Embryonic facial prominence (tissue), 1 donor: Measurements from ENCODE around the gene PHF2.
"Not testable (repeated sequence)": the region's sequence is repeated elsewhere in the genome, so short reads cannot be mapped to it uniquely, and the experiment has no call there.

Experiments used
- DNase-seq: peaks from one replicate; pipeline ENCODE4 v3.0.0-alpha.2; 2016; ENCODE audit errors: extremely low spot score

The PHF2 gene

GRCh38 chr9:93665637-93666438, 89.5 kb downstream of the PHF2 start:
- DNase-seq: no peak

DNA sequence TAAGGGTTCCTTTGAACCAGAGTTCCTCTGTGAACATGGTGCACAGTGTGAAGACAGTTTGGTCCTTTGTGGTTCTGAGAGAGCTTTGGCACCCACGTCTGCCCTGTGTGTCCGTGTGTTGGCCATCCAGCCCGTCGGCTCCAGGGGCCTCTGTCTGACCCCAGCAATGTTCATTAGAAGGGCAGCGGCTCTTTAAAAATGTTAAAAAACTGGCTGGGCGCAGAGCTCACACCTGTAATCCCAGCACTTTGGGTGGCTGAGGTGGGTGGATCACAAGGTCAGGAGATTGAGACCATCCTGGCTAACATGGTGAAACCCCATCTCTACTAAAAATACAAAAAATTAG, 90.0 kb downstream of the PHF2 start:
- DNase-seq: not testable (repeated sequence)

GRCh38 chr9:93667006-93667405, 90.6 kb downstream of the PHF2 start:
- DNase-seq: no peak

DNA sequence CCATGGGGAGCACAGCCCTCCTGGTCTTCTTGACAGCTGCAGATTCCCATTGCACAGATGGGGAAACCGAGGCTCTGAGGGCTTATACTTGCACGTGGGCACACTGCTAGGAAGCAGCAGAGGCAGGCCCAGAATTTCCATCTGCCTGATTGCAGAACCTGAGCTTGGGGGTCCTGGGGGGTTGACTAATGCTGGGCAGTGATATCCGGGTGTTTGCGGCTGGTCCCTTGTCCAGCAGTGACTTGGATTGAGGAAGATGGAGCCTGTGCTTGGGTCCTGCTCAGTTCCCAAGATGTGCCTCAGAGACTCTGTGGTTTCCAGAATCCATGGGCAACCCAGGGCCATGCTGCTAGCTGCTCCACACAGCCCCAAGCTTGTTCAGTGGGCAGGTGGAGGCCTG, 91.2 kb downstream of the PHF2 start:
- DNase-seq: no peak

GRCh38 chr9:93668261-93668871, 92.0 kb downstream of the PHF2 start:
- DNase-seq: no peak

DNA sequence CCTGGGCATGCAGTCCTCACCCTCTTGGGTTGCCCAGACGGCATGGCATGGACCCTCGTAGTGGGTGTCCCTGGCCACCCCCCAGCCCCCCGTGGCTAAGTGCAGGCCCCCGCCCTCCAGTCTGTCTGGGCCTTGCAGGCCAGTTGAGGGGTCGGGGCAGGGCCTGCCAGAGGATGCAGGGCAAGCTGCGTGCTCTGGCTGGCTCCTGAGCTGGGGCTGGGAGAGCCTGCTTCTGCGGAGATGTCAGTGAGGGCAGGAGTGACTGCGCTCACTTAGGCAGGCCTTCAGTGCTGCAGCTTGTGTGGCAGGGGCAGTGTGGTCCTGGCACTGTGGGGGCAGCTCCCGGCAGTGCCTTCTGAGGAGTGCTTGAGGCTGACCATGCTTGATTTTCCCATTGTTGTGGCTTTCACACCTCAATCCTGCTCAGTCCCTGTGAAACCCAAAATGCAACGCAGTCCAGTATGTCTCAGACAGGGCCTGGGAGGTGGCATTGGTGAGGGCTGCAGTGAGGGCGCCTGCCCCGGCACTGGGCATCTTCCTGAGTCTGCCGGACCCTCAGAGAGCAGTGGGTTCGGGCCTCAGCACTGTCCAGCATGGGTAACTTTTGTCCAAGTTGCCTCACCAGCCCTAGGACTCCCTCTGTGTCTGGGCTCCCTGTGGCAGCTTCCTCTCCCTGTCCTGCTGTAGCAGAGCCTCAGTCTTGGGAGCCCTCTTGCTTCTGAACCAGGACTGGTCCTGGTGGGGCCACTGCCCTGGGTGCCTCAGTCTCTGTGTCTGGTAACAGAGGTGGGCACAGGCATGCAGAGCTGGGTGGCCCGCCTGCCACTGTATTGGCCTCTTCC, 93.0 kb downstream of the PHF2 start:
- no peak for DNase-seq

DNA sequence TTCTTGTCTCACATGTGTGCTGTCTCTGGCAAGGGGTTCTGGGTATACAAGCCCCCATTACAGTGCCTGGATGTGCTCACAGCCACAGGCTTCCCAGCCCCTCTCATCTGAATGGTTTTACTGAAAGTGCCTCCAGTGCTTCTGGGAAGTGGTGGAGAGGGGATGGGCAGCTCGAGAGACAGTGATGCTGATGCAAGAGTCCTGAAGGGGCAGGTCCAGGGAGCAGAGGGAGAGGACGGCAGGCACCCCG, 93.5 kb downstream of the PHF2 start:
- no peak for DNase-seq

GRCh38 chr9:93670208-93671019, 94.0 kb downstream of the PHF2 start:
- no peak for DNase-seq

- DNase-seq: no peak
These were observed 94.6 kb downstream of the PHF2 start for GRCh38 chr9:93671020-93671338.

GRCh38 chr9:93672330-93673020, 96.1 kb downstream of the PHF2 start:
- DNase-seq: not testable (repeated sequence)

DNA sequence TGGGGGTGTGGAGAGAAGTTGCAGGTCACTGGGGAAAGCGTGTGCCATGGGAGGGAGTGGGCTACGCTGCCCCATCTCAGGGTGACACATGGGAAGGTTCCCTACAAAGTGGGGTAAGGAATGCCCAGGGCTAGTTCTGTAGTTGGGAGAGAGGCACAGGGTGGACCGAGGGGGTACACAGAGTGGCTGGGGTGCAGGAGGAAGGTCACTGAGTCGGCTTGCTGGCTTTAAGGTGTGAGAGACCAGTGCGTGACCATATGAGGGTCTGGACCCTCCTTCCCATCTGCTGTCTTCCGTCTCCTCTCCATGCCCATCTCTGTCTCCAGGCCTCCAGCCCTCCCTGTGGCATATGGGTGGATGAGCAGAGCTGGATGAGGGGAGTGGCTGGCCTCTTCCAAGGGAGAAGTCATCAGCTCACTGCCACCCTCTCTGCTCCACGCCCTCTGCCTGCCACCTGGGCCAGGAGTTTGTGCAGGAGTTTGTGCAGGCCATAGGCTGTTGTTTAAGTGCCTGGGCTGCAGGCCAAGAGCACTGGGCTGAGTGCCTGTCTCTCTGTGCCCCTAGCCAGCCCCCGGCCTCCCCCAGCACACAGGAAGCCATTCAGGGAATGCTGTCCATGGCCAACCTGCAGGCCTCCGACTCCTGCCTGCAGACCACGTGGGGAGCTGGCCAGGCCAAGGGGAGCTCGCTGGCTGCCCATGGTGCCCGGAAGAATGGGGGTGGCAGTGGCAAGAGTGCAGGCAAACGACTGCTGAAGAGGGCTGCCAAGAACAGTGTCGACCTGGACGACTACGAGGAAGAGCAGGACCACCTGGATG, 96.8 kb downstream of the PHF2 start:
- DNase-seq: no peak

GRCh38 chr9:93673839-93674334, 97.5 kb downstream of the PHF2 start:
- no peak for DNase-seq

DNA sequence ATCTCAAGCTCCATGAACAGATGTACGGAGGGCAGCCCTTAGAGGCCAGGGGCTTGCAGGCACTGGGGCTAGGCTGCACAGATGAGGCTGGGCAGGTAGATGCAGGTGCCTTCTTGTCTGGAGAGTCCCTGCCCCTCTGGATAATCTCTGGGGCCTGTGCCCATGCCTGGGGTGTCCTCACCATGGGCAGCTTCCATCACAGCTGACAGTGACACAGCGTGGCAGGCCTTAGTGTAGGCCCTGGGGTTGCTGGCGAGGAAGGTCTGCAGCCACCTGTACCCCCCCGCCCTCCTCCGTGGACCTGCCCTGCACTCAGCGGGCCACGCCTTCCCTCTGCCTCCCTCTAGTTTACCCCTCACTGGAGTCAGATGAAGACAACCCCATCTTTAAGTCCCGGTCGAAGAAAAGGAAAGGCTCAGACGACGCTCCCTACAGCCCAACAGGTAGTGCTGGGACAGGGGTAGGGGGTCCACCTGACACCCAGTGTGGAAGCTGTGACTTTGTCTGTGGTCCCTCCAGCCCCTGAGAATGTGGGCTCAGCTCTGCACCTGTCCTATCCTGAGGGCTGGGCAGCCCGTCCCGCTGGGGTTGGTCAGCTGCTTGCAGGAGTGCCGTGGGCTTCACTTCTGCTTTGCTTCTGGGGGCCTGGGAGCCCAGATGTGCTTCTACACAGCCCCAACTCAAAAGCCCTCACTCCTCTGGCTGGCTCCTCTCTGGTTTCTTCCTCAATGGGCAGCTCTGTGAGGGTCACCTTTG, 98.4 kb downstream of the PHF2 start:
- DNase-seq: no peak

DNA sequence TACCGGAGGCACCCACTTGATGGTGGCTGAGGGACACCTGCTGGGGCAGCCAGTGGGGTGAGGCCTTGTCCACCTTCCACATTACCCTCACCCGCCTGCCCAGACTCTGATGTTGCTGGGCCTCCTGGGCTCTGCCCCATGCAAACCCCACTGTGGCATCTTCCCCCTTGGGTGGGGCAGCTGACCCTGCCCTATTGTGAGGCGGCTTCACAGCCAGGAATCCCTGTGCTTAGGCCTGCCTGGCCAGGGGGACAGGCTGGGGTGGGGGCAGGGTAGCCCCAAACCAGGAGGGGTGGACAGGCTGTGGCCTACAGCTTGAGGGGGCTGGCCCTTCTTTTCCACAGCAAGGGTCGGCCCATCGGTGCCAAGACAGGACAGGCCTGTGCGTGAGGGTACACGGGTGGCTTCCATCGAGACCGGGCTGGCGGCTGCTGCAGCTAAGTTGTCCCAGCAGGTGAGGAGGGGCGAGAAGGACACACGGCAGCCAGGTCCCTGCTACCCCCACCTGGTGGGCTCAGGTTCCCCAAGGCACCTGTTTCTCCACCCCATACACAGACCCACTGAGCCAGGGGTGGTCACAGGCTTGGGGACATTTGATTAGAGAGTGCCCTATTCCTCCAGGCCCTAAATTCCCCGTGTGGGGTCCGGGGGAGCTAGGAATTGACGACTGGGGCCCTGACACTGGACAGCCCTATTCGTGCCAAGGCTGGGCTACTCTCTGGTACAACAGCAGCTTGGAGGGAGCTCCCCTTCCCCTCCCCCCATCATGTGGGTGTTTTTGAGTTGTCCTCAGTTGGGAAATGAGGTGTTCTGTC, 99.2 kb downstream of the PHF2 start:
- no peak for DNase-seq

DNA sequence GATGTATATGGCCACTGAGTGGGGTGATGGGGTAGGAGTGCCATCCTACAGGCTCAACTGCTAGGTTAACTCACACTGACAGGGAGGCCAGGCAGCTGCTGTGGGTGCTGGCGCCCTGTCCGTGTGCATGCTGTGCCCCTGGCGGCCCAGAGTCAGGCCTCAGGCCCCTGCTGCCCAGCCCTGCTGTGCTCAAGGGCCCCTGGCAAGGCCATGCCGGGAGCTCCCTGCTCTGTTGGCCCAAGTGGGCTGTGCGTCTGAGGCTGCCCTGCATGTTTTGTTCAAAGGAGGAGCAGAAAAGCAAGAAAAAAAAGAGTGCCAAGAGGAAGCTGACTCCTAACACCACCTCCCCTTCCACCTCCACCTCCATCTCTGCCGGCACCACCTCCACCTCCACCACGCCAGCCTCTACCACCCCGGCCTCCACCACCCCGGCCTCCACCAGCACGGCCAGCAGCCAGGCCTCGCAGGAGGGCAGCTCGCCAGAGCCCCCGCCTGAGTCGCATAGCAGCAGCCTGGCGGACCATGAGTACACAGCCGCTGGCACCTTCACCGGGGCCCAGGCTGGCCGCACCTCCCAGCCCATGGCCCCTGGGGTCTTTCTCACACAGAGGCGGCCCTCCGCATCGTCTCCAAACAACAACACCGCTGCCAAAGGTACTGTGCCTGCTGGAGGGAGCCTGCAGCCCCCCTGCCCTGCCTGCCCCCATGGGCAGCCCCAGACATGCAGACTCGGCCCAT, 100.1 kb downstream of the PHF2 start:
- no peak for DNase-seq

- no peak for DNase-seq
These were observed 100.7 kb downstream of the PHF2 start for GRCh38 chr9:93677048-93677571.

DNA sequence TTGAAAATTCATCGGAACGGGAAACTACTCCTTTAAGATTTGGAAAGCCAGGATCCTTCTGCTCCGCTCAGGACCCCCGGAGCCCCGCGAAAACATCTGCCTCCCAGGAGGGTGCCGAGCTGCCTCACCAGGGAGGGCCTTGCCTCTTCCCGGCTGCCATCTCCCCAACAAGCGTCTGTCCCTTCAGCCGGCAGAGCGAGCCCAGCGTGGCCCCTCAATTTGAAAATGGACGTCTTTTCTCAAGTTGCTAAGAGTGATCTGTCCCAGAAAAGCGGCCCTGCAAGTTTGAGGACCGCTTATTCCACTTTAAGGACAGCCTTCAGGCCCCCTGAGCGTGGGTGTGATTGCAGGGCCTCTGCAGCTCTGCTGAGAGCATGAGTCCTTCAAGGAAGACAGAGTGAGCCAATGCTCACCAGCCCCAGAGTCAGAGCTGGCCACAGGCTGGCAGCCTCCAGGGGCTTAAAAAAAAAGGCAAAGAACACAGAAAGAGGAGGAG, 101.3 kb downstream of the PHF2 start:
- no peak for DNase-seq
